HL-60/S4 treated with phorbol 12-myristate 13-acetate at 8.2 ng/mL for 4 days and 3 days (cell line): Measurements from ENCODE around the gene NHLH1.

Source experiments
- in situ Hi-C: fragments of 300-500 bp; cut with MboI; formaldehyde crosslinking; loops from 2 replicates; pipeline ENCODE4 v1.15.0; 2022; ENCODE audit warnings: low sequenced_read_pairs

The NHLH1 gene

GRCh38 chr1:160358073-160358472 is 8.8 kb upstream of the NHLH1 start:
- in situ Hi-C loops, result no loop called here

- in situ Hi-C loops, result no loop called here
These were observed 7.2 kb upstream of the NHLH1 start for GRCh38 chr1:160359559-160360226.

- in situ Hi-C loops, result no loop called here
These were observed 6.6 kb upstream of the NHLH1 start for GRCh38 chr1:160360227-160360695.

- in situ Hi-C loops, result no loop called here
These were observed 5.7 kb upstream of the NHLH1 start for GRCh38 chr1:160361199-160361598.

- in situ Hi-C loops, result no loop called here
These were observed 5.1 kb upstream of the NHLH1 start for GRCh38 chr1:160361814-160362167.

GRCh38 chr1:160362168-160362957 is 4.5 kb upstream of the NHLH1 start:
- in situ Hi-C loops, result no loop called here

- in situ Hi-C loops, result no loop called here
These were observed 3.9 kb upstream of the NHLH1 start for GRCh38 chr1:160363010-160363409.

GRCh38 chr1:160363951-160364735 is 2.7 kb upstream of the NHLH1 start:
- in situ Hi-C loops, result no loop called here

GRCh38 chr1:160365325-160365724 is 1.5 kb upstream of the NHLH1 start:
- in situ Hi-C loops, result no loop called here

- in situ Hi-C loops, result no loop called here
These were observed 637 bp downstream of the NHLH1 start for GRCh38 chr1:160367516-160367900.

- in situ Hi-C loops, result no loop called here
These were observed 1.4 kb downstream of the NHLH1 start for GRCh38 chr1:160367934-160368923.

GRCh38 chr1:160369087-160369486 is 2.2 kb downstream of the NHLH1 start:
- in situ Hi-C loops, result no loop called here

GRCh38 chr1:160370561-160371345 is 3.9 kb downstream of the NHLH1 start:
- in situ Hi-C loops, result no loop called here

- in situ Hi-C loops, result no loop called here
These were observed 4.4 kb downstream of the NHLH1 start for GRCh38 chr1:160371346-160371631.

GRCh38 chr1:160371756-160372155 is 4.9 kb downstream of the NHLH1 start:
- in situ Hi-C loops, result no loop called here

- in situ Hi-C loops, result no loop called here
These were observed 6.8 kb downstream of the NHLH1 start for GRCh38 chr1:160373696-160374095.

- in situ Hi-C loops, result no loop called here
These were observed 7.6 kb downstream of the NHLH1 start for GRCh38 chr1:160374306-160375110.

GRCh38 chr1:160375788-160376524 is 9.1 kb downstream of the NHLH1 start:
- in situ Hi-C loops, result no loop called here
